PC-3 (cell line): Measurements from ENCODE around the gene PCDHGB3.
"Not testable (repeated sequence)": the region's sequence is repeated elsewhere in the genome, so short reads cannot be mapped to it uniquely, and the experiment has no call there.

Source experiments
- CTCF ChIP-seq: fragments of 300-600 bp; sonication (generic); conservative IDR thresholded peaks from 2 replicates; pipeline ENCODE4 v1.5.1; 2017; ENCODE audit warnings: antibody characterized with exemption, low read depth, mild to moderate bottlenecking, low read length
- EZH2 ChIP-seq: fragments of 300-600 bp; sonication (generic); IDR thresholded peaks from one replicate; pipeline ENCODE4 v1.6.1; 2017; ENCODE audit warnings: antibody characterized with exemption, mild to moderate bottlenecking, low read length; ENCODE audit not compliant: unreplicated experiment
- EZH2phosphoT487 ChIP-seq: fragments of 300-600 bp; sonication (generic); IDR thresholded peaks from 2 replicates; pipeline ENCODE4 v1.6.1; 2018; ENCODE audit warnings: mild to moderate bottlenecking, antibody characterized with exemption, low read length, borderline replicate concordance

GRCh38 chr5:141340781-141341354 lies 29.2 kb upstream of the PCDHGB3 start:
- not testable (repeated sequence) for TF ChIP-seq CTCF, EZH2phosphoT487, EZH2
